H9 (cell line): ENCODE results near the gene ADAMTSL5. TPM values are rescaled to one million over a fixed set of nuclear protein-coding genes. Genes with fewer than 3 reads are reported as not detected.

Source experiments
- DNase-seq: peaks from one replicate; pipeline ENCODE4 v3.0.0-alpha.2; 2017
- H2AFZ ChIP-seq: one replicate; pipeline ENCODE4 v1.6.1; 2013; ENCODE audit warnings: mild to moderate bottlenecking, low read length, control low read depth, moderate library complexity
- H2AK5ac ChIP-seq: 2 replicates; pipeline ENCODE4 v1.6.1; 2013; ENCODE audit warnings: low read length, control low read depth, mixed read lengths; ENCODE audit not compliant: insufficient read length
- H2BK120ac ChIP-seq: one replicate; pipeline ENCODE4 v1.6.1; 2013; ENCODE audit warnings: low read depth, mild to moderate bottlenecking, low read length, control low read depth, inconsistent platforms; ENCODE audit not compliant: poor library complexity, severe bottlenecking
- H2BK12ac ChIP-seq: 2 replicates; pipeline ENCODE4 v1.6.1; 2013; ENCODE audit warnings: low read length, control low read depth, mixed read lengths, low read depth; ENCODE audit not compliant: insufficient read length
- H2BK15ac ChIP-seq: 2 replicates; pipeline ENCODE4 v1.6.1; 2013; ENCODE audit warnings: low read depth, low read length, control low read depth
- H2BK20ac ChIP-seq: one replicate; pipeline ENCODE4 v1.6.1; 2013; ENCODE audit warnings: low read depth, mild to moderate bottlenecking, low read length, control low read depth, inconsistent platforms; ENCODE audit not compliant: poor library complexity, severe bottlenecking
- H2BK5ac ChIP-seq: 2 replicates; pipeline ENCODE4 v1.6.1; 2013; ENCODE audit warnings: low read length, control low read depth, mixed read lengths; ENCODE audit not compliant: insufficient read length
- H3K14ac ChIP-seq: 2 replicates; pipeline ENCODE4 v1.6.1; 2013; ENCODE audit warnings: low read length, control low read depth; ENCODE audit not compliant: insufficient read depth
- H3K18ac ChIP-seq: 2 replicates; pipeline ENCODE4 v1.6.1; 2013; ENCODE audit warnings: low read depth, mild to moderate bottlenecking, mixed read lengths, low read length, control low read depth; ENCODE audit not compliant: insufficient read length
- H3K23ac ChIP-seq: 2 replicates; pipeline ENCODE4 v1.6.1; 2013; ENCODE audit warnings: low read length, control low read depth, mixed read lengths, low read depth; ENCODE audit not compliant: insufficient read length
- H3K23me2 ChIP-seq: 2 replicates; pipeline ENCODE4 v1.6.1; 2013; ENCODE audit warnings: low read depth, mild to moderate bottlenecking, mixed read lengths, low read length, control low read depth; ENCODE audit not compliant: insufficient read length, poor library complexity, severe bottlenecking
- H3K27ac ChIP-seq: 2 replicates; pipeline ENCODE4 v1.5.1; 2013; ENCODE audit warnings: low read length, control low read depth, mixed read lengths, low read depth; ENCODE audit not compliant: insufficient read length
- H3K27me3 ChIP-seq: 2 replicates; pipeline ENCODE4 v1.6.1; 2013; ENCODE audit warnings: low read length, control low read depth, inconsistent platforms; ENCODE audit not compliant: insufficient read depth
- H3K4ac ChIP-seq: 2 replicates; pipeline ENCODE4 v1.6.1; 2013; ENCODE audit warnings: low read depth, mild to moderate bottlenecking, control low read depth, inconsistent platforms, low read length, moderate library complexity
- H3K4me1 ChIP-seq: 2 replicates; pipeline ENCODE4 v1.6.1; 2013; ENCODE audit warnings: low read length, control low read depth, inconsistent platforms; ENCODE audit not compliant: insufficient read depth
- H3K4me2 ChIP-seq: 2 replicates; pipeline ENCODE4 v1.6.1; 2013; ENCODE audit warnings: low read length, control low read depth, mixed read lengths; ENCODE audit not compliant: insufficient read length, insufficient read depth
- H3K56ac ChIP-seq: 2 replicates; pipeline ENCODE4 v1.6.1; 2013; ENCODE audit warnings: low read depth, mild to moderate bottlenecking, mixed read lengths, low read length, control low read depth; ENCODE audit not compliant: insufficient read length
- H3K79me1 ChIP-seq: 2 replicates; pipeline ENCODE4 v1.6.1; 2013; ENCODE audit warnings: low read depth, mild to moderate bottlenecking, moderate library complexity, low read length, control low read depth, inconsistent platforms; ENCODE audit not compliant: insufficient read depth, poor library complexity, severe bottlenecking
- H3K79me2 ChIP-seq: 2 replicates; pipeline ENCODE4 v1.6.1; 2013; ENCODE audit warnings: low read length, control low read depth, inconsistent platforms; ENCODE audit not compliant: insufficient read depth
- H3K9ac ChIP-seq: 2 replicates; pipeline ENCODE4 v1.6.1; 2013; ENCODE audit warnings: low read length, control low read depth, mixed read lengths; ENCODE audit not compliant: insufficient read length; ENCODE audit errors: extremely low read depth
- H3K9me3 ChIP-seq: one replicate; pipeline ENCODE4 v1.6.1; 2013; ENCODE audit warnings: low read depth, low read length, inconsistent platforms; ENCODE audit not compliant: control insufficient read depth
- H3T11ph ChIP-seq: one replicate; pipeline ENCODE4 v1.6.1; 2013; ENCODE audit warnings: mild to moderate bottlenecking, low read length, control low read depth, inconsistent platforms
- H4K20me1 ChIP-seq: one replicate; pipeline ENCODE4 v1.6.1; 2013; ENCODE audit not compliant: control insufficient read depth, insufficient read length, insufficient read depth
- H4K5ac ChIP-seq: 2 replicates; pipeline ENCODE4 v1.6.1; 2013; ENCODE audit warnings: low read depth, mild to moderate bottlenecking, mixed read lengths, low read length, control low read depth; ENCODE audit not compliant: insufficient read length
- H4K8ac ChIP-seq: replicated peaks from 2 replicates; pipeline ENCODE4 v1.6.1; 2013; ENCODE audit warnings: low read length, control low read depth, mixed read lengths, low read depth; ENCODE audit not compliant: insufficient read length
- H4K91ac ChIP-seq: 2 replicates; pipeline ENCODE4 v1.6.1; 2013; ENCODE audit warnings: low read depth, mild to moderate bottlenecking, moderate library complexity, mixed read lengths, low read length, control low read depth; ENCODE audit not compliant: insufficient read length
- H3K27ac Mint-ChIP-seq, 3 experiments: 2 replicates in 2 of 3; 3 replicates in 1 of 3; pipeline ENCODE4 v1.8.0; 2020 to 2021; ENCODE audit warnings: mixed read lengths in 3 of 3, mild to moderate bottlenecking in 1 of 3, moderate library complexity in 1 of 3
- H3K27me3 Mint-ChIP-seq: 2 replicates; pipeline ENCODE4 v1.8.0; 2021; ENCODE audit warnings: low read depth, mild to moderate bottlenecking, moderate library complexity, mixed read lengths
- H3K36me3 Mint-ChIP-seq, 3 experiments: 2 replicates in 2 of 3; 3 replicates in 1 of 3; pipeline ENCODE4 v1.8.0; 2020 to 2021; ENCODE audit warnings: low read depth in 3 of 3, mixed read lengths in 3 of 3; ENCODE audit not compliant: insufficient read depth in 1 of 3
- H3K4me1 Mint-ChIP-seq, 2 experiments: 2 replicates each; pipeline ENCODE4 v1.8.0; 2020; ENCODE audit warnings: mixed read lengths in 2 of 2
- H3K4me3 Mint-ChIP-seq, 2 experiments: 2 replicates in 1 of 2; 3 replicates in 1 of 2; pipeline ENCODE4 v1.8.0; 2020 to 2021; ENCODE audit warnings: mild to moderate bottlenecking in 2 of 2, mixed read lengths in 2 of 2, moderate library complexity in 1 of 2
- H3K9me3 Mint-ChIP-seq, 2 experiments: 2 replicates in 1 of 2; 3 replicates in 1 of 2; pipeline ENCODE4 v1.8.0; 2020; ENCODE audit warnings: mild to moderate bottlenecking in 2 of 2, mixed read lengths in 2 of 2, moderate library complexity in 1 of 2
- CTCF ChIP-seq: fragments of 200-600 bp; sonication (generic); conservative IDR thresholded peaks from 3 replicates; pipeline ENCODE4 v1.8.0; 2021; ENCODE audit warnings: antibody characterized with exemption, mild to moderate bottlenecking
- WGBS: extraction: QIAGEN DNeasy Blood & Tissue Kit; methylation state at CpG from one replicate; pipeline ENCODE4 v1.1.7; 2013; ENCODE audit warnings: missing lambda C conversion rate, low lambda C conversion rate, mixed read lengths; ENCODE audit not compliant: insufficient read length; ENCODE audit errors: extremely low coverage; 5-methylcytosine and 5-hydroxymethylcytosine counted together
- total RNA-seq: library from RNA; stranded (reverse); gene quantifications from 2 replicates; pipeline ENCODE4 v1.2.1, GENCODE V29; 2021

The ADAMTSL5 gene
- total RNA-seq, 1 experiment from 2014 or later: 1.5 TPM

- Histone ChIP-seq H3K79me2 (no peaks in the 10 kb centered on the region), H3K4ac (no peak overlapping the region), H3K4me2 (no peak overlapping the region), H2AFZ (no peak overlapping the region), H4K5ac (no peak overlapping the region), H3T11ph (no peak overlapping the region), H2BK120ac (no peak overlapping the region), H4K91ac (no peak overlapping the region), H3K4me1 (no peaks in the 10 kb centered on the region), H3K23me2 (peaks cover 12% of the 10 kb centered on the region), H3K18ac (no peak overlapping the region), H2BK20ac (no peak overlapping the region), H2BK12ac (no peak overlapping the region), H2AK5ac (no peak overlapping the region), H4K20me1 (peaks cover 3% of the 10 kb centered on the region), H3K23ac (no peak overlapping the region), H3K27me3 (peaks cover 16% of the 10 kb centered on the region; the same call in 1 of the 2 replicates), H3K27ac (no peak overlapping the region), H3K9ac (no peak overlapping the region), H2BK5ac (no peak overlapping the region), H3K56ac (no peak overlapping the region), H2BK15ac (no peak overlapping the region), H3K14ac (no peak overlapping the region), H4K8ac (no peak overlapping the region), H3K79me1 (no peaks in the 10 kb centered on the region), H3K9me3 (no peaks in the 10 kb centered on the region)
- WGBS: no CpG with 5 or more reads among the region's 31 CpGs
- Mint-ChIP-seq H3K9me3 (no peaks in the 10 kb centered on the region), H3K36me3 (peaks cover 5 to 13% (median 10%) of the 10 kb centered on the region in 3 experiments; a peak in 6 of 7 replicates), H3K4me1 (peaks cover 2 to 18% of the 10 kb centered on the region in 2 experiments; a peak in 3 of 4 replicates), H3K27ac (no peak overlapping the region), H3K4me3 (no peak overlapping the region), H3K27me3 (peaks cover 37% of the 10 kb centered on the region)
- no peak for DNase-seq
- no peak for TF ChIP-seq CTCF
These were observed 38.6 kb downstream of the ADAMTSL5 start for GRCh38 chr19:1474011-1474764.
